HepG2 (cell line): ENCODE measurements around the gene SLC51B. TPM values are rescaled to one million over a fixed set of nuclear protein-coding genes. Genes with fewer than 3 reads are reported as not detected.

ENCODE experiments used
- ATAC-seq: fragments of 200-7000 bp; cut with Tn5 transposase; 3 replicates; pipeline ENCODE4 v1.9.1; 2020; ENCODE audit warnings: mild to moderate bottlenecking, moderate library complexity
- BruUV-seq: library from RNA; stranded (reverse); fragments of 400-500 nt; replicated peaks from 2 replicates; lab custom pipeline; 2021; lab: Mats Ljungman, UMichigan
- CTCF ChIA-PET: fragments of 300-600 bp; formaldehyde crosslinking; extraction: SDS; loops from one replicate; lab custom pipeline; 2021; ENCODE audit warnings: low total read pairs, inconsistent platforms, low intra/inter-chr PET ratio; lab: Yijun Ruan, JAX
- POLR2A ChIA-PET: fragments of 350-600 bp; sonication (Branson Sonifier 250); formaldehyde crosslinking; loops from one replicate; lab custom pipeline; 2020; ENCODE audit warnings: antibody characterized with exemption, inconsistent platforms; lab: Yijun Ruan, JAX
- DNase-seq: peaks from one replicate; pipeline ENCODE4 v3.0.0-alpha.2; 2015; ENCODE audit warnings: low spot score
- FAIRE-seq: peaks from 3 replicates; lab custom pipeline; 2011; peaks lifted over from hg19 to GRCh38; lab: Jason Lieb, UNC
- H2AFZ ChIP-seq: one replicate; pipeline ENCODE4 v1.6.1; 2011; ENCODE audit warnings: low read length, inconsistent platforms
- H3K27ac ChIP-seq: fragments of 300-600 bp; 3 replicates; pipeline ENCODE4 v1.8.0; 2011; ENCODE audit warnings: mixed run types, mild to moderate bottlenecking, mixed read lengths, low read length, inconsistent platforms; ENCODE audit not compliant: insufficient read depth; ENCODE audit errors: extremely low read length
- H3K27me3 ChIP-seq, 2 experiments: fragments of 200-600 bp in 1 of 2; 2 replicates in 1 of 2; 3 replicates in 1 of 2; pipeline versions ENCODE4 v1.6.0 to v1.8.0; 2011; ENCODE audit warnings: low read length in 2 of 2, mild to moderate bottlenecking in 2 of 2, moderate library complexity in 2 of 2, inconsistent platforms in 1 of 2; ENCODE audit not compliant: insufficient read depth in 2 of 2, control insufficient read depth in 1 of 2
- H3K36me3 ChIP-seq, 2 experiments: fragments of 200-600 bp in 1 of 2; replicated peaks in 1 of 2; 2 replicates in 1 of 2; 3 replicates in 1 of 2; pipeline versions ENCODE4 v1.5.1 to v1.8.0; 2011; ENCODE audit warnings: low read length in 2 of 2, inconsistent platforms in 1 of 2; ENCODE audit not compliant: insufficient read depth in 2 of 2, control insufficient read depth in 1 of 2
- H3K4me1 ChIP-seq: 2 replicates; pipeline ENCODE4 v1.5.1; 2012; ENCODE audit warnings: low read length, inconsistent platforms; ENCODE audit not compliant: insufficient read depth
- H3K4me2 ChIP-seq: 2 replicates; pipeline ENCODE4 v1.6.0; 2011; ENCODE audit warnings: low read depth, low read length, inconsistent platforms
- H3K4me3 ChIP-seq, 3 experiments: fragments of 200-600 bp in 1 of 3; sonication (generic), shearing (Covaris generic) in 1 of 3; replicated peaks in 1 of 3; 2 replicates each; pipeline ENCODE4 v1.5.1; 2011 to 2016; ENCODE audit warnings: low read length in 3 of 3, inconsistent platforms in 2 of 3, low read depth in 2 of 3, mild to moderate bottlenecking in 2 of 3, control low read depth in 1 of 3, mixed read lengths in 1 of 3; ENCODE audit not compliant: insufficient read depth in 1 of 3
- H3K79me2 ChIP-seq: one replicate; pipeline ENCODE4 v1.6.1; 2011; ENCODE audit warnings: low read length, inconsistent platforms; ENCODE audit not compliant: insufficient read depth
- H3K9ac ChIP-seq: 2 replicates; pipeline ENCODE4 v1.6.0; 2011; ENCODE audit warnings: mild to moderate bottlenecking, low read depth, low read length, inconsistent platforms; ENCODE audit not compliant: insufficient read depth
- H3K9me3 ChIP-seq: 2 replicates; pipeline ENCODE4 v1.5.1; 2012; ENCODE audit warnings: mild to moderate bottlenecking, low read length
- H4K20me1 ChIP-seq: 2 replicates; pipeline ENCODE4 v1.6.0; 2011; ENCODE audit warnings: inconsistent platforms, mild to moderate bottlenecking, low read length, moderate library complexity; ENCODE audit not compliant: insufficient read depth
- MAF1 ChIP-seq: sonication (generic); formaldehyde crosslinking; IDR thresholded peaks from 2 replicates; pipeline ENCODE4 v1.5.0; 2020; ENCODE audit warnings: missing genetic modification reagents, borderline replicate concordance
- MYC ChIP-seq: sonication (generic); formaldehyde crosslinking; IDR thresholded peaks from 2 replicates; pipeline ENCODE4 v1.9.0; 2021; ENCODE audit warnings: missing genetic modification reagents, borderline replicate concordance
- NR1H2 ChIP-seq: sonication (generic); formaldehyde crosslinking; IDR thresholded peaks from 2 replicates; pipeline ENCODE4 v1.8.1; 2022; ENCODE audit warnings: low read depth, missing genetic modification reagents, borderline replicate concordance
- SIN3B ChIP-seq: fragments of 150-350 bp; IDR thresholded peaks from 2 replicates; pipeline ENCODE4 v1.6.1; 2014; ENCODE audit warnings: low read length
- ZNF318 ChIP-seq: sonication (generic); formaldehyde crosslinking; IDR thresholded peaks from 2 replicates; pipeline ENCODE4 v1.4.0; 2020; ENCODE audit warnings: mild to moderate bottlenecking, missing genetic modification reagents
- WGBS: methylation state at CpG from one replicate; pipeline ENCODE4 v1.1.6; 2017; ENCODE audit warnings: low lambda C conversion rate; 5-methylcytosine and 5-hydroxymethylcytosine counted together
- in situ Hi-C: cut with HindIII; loops from 2 replicates; pipeline ENCODE4 v1.10.0; 2017; ENCODE audit warnings: low pct_unique_long_range_greater_than_20kb; ENCODE audit not compliant: extremely low pct_ligation_motif_present
- intact Hi-C: fragments of 100-400 bp; cut with micrococcal nuclease; formaldehyde crosslinking; loops from one replicate; pipeline ENCODE4 v1.10.0; 2022; ENCODE audit not compliant: unreplicated experiment
- polyA plus RNA-seq, 8 experiments: library from polyadenylated mRNA; depleted of rRNA in 3 of 8; stranded (reverse) in 7 of 8; unstranded in 1 of 8; fragments of >200 nt; fragmentation: Illumina TruSeq in 4 of 8; extraction: Trizol in 4 of 8; gene quantifications; 2 replicates each; pipeline versions ENCODE4 v1.2.1 to v1.2.3, GENCODE V29; 2011 to 2016; ENCODE audit warnings: low read depth in 4 of 8, missing spikeins in 1 of 8, mixed read lengths in 1 of 8; ENCODE audit not compliant: insufficient read depth in 1 of 8
- total RNA-seq, 5 experiments: library from RNA; depleted of rRNA; stranded (reverse); fragments of >200 nt; fragmentation: Illumina TruSeq; extraction: Trizol; gene quantifications; 2 replicates each; pipeline ENCODE4 v1.2.3, GENCODE V29; 2016; ENCODE audit warnings: low read depth in 1 of 5
- TF ChIP-seq, protein P1 (sequence below): sonication (generic); formaldehyde crosslinking; IDR thresholded peaks from 2 replicates; pipeline ENCODE4 v1.4.0; 2020; ENCODE audit warnings: low read depth, mild to moderate bottlenecking, missing genetic modification reagents
- TF ChIP-seq, protein P2 (sequence below): IDR thresholded peaks from 2 replicates; pipeline ENCODE4 v1.6.1; 2016; ENCODE audit warnings: missing biosample characterization, missing genetic modification reagents, low read depth

Gene SLC51B
- total and polyA plus RNA-seq, 2 of the 13 experiments (the other 11 are each of a cell fraction or from before 2014, with no cell fraction given) = 14.9 to 17.1 TPM

DNA sequence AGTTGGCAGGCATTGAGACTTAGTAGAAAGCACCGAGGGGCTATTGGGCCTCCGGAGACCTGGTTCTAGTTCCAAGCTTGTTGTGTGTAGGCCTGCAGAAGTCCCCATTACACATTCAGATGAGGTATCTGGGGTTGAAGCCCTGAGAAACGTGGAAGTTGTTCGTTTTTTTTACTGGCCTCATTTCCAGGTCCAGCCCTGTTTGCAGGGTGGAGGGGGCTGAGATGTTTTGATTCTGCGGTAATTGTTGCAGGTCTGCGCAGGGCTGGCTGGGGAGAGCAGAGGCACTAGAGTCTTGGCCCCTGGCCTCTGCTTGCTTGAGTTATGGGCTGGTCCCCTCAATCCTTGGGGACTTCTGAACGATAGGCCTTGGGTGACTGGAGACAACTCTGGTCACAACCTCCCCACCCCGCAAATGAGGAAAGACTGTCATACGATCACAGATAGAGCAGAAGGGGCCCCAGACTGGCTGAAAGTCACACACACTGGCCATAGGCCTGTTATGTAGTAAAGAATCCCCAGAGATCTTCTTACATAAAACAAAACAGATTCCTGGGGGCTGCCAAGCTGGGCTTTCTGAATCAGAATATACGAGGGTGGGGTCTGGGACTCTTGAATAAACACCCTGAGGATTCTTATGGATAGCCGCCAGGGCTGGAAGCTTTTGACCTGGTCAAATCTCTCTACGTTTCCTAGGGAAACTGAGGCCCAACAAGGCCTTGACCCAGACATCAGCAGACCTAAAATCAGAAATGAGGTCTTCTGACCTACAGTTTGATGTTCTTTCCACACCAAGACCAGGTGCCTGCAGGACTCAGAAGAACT, 47.0 kb downstream of the SLC51B start (continued):
- TF ChIP-seq, protein P1, sequence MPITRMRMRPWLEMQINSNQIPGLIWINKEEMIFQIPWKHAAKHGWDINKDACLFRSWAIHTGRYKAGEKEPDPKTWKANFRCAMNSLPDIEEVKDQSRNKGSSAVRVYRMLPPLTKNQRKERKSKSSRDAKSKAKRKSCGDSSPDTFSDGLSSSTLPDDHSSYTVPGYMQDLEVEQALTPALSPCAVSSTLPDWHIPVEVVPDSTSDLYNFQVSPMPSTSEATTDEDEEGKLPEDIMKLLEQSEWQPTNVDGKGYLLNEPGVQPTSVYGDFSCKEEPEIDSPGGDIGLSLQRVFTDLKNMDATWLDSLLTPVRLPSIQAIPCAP = no peak
- TF ChIP-seq MAF1 (CRISPR knock-in tag) = no peak
- TF ChIP-seq NR1H2 (CRISPR knock-in tag) = no peak
- TF ChIP-seq, protein P2, sequence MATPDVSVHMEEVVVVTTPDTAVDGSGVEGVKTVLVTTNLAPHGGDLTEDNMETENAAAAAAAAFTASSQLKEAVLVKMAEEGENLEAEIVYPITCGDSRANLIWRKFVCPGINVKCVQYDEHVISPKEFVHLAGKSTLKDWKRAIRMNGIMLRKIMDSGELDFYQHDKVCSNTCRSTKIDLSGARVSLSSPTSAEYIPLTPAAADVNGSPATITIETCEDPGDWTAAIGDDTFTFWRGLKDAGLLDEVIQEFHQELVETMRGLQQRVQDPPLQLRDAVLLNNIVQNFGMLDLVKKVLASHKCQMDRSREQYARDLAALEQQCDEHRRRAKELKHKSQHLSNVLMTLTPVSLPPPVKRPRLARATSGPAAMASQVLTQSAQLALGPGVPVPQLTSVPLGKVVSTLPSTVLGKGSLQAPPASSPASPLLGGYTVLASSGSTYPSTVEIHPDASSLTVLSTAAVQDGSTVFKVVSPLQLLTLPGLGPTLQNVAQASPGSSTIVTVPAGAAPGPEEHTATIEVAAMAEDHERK (CRISPR knock-in tag) = no peak

DNA sequence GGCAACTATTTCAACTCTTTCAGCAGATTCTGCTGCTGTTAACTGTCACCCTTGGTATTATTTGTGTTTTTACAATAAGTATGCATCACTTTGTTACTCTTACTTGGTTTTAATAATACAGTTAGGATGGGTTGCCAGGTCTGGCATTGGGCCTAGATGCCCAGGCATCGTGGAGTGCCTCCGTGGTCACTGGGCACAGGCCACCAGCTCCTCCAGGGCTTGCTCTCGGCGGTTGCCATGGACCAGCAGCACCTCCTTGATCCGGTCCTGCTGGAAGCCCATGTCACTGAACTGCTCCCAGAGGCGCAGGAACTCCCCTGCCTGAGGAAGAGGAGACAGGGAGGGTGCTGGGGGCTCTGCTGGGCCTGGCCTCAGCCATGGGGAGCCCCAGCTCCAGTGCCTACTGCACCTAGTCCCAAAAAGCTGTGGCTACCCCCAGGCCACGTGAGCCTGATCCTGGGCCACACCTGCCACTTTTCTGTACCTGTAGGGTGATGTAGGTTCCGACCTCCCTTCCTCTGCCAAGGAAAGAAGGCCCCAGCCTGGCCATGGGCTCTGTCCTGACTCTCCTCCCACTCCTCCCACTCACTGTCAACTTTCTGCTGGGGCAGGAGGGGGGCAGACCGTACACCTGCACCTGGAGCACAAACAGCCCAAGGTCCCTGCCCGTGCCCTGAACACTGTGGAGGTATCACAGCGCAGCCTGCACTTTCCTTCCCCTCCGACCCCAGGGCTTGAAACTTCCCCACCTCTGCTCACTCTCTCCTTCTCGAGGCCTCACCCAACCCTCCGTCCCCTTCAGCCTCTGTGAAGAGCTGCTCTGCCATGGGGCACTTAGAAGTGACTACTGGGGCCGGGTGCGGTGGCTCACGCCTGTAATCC, 48.0 kb downstream of the SLC51B start:
- no TSS peak for BruUV-seq
- 82% methylated on average over 13 of the region's 17 CpGs for WGBS
- no peak overlapping the region for H3K4me3 ChIP-seq
- no peaks in the 10 kb centered on the region; a peak in 1 of 5 replicates for H3K36me3 ChIP-seq
- in situ Hi-C loops (no loop called here), intact Hi-C loops (no loop called here)
- H3K9me3 ChIP-seq = no peaks in the 10 kb centered on the region
- no peaks in the 10 kb centered on the region for H3K27me3 ChIP-seq
- no peak overlapping the region for H3K4me2 ChIP-seq
- H3K79me2 ChIP-seq = no peaks in the 10 kb centered on the region
- no peak overlapping the region for H2AFZ ChIP-seq
- ChIA-PET POLR2A (no interaction called here), CTCF (no interaction called here)
- no peak for DNase-seq
- H4K20me1 ChIP-seq = no peaks in the 10 kb centered on the region
- peaks cover 51% of the 10 kb centered on the region for H3K4me1 ChIP-seq
- no peak for FAIRE-seq
- no peak overlapping the region for H3K9ac ChIP-seq
- no peak overlapping the region for H3K27ac ChIP-seq
- ATAC-seq = no peak
- no peak for TF ChIP-seq ZNF318 (CRISPR knock-in tag)
- TF ChIP-seq MYC (CRISPR knock-in tag) = no peak
- no peak for TF ChIP-seq SIN3B
